GM12874 (cell line): Measurements from ENCODE around the gene ZNF835.

Experiments used
- CTCF ChIP-seq: IDR thresholded peaks from 2 replicates; pipeline ENCODE4 v1.5.1; 2011; ENCODE audit warnings: low read depth, mild to moderate bottlenecking, control low read depth, low read length, moderate library complexity; ENCODE audit not compliant: insufficient read depth

ZNF835 gene

GRCh38 chr19:56681702-56682101 is 10.1 kb upstream of the ZNF835 start:
- TF ChIP-seq CTCF: no peak

- no peak for TF ChIP-seq CTCF
Observed at GRCh38 chr19:56678205-56678604, 6.6 kb upstream of the ZNF835 start.

- no peak for TF ChIP-seq CTCF
Observed at GRCh38 chr19:56670961-56671612, 470 bp downstream of the ZNF835 start.

GRCh38 chr19:56670401-56670960 is 1.1 kb downstream of the ZNF835 start:
- no peak for TF ChIP-seq CTCF

- no peak for TF ChIP-seq CTCF
Observed at GRCh38 chr19:56668676-56669075, 2.9 kb downstream of the ZNF835 start.

- no peak for TF ChIP-seq CTCF
Observed at GRCh38 chr19:56667311-56667870, 4.2 kb downstream of the ZNF835 start.

GRCh38 chr19:56664511-56664910 is 7.0 kb downstream of the ZNF835 start:
- no peak for TF ChIP-seq CTCF
